HFFc6 (cell line): ENCODE measurements around the gene SLC16A1. TPM values are rescaled to one million over a fixed set of nuclear protein-coding genes. Genes with fewer than 3 reads are reported as not detected.

Experiments
- DNase-seq: peaks from one replicate; pipeline ENCODE4 v3.0.0-alpha.2; 2018
- H3K27ac Mint-ChIP-seq: 2 replicates; pipeline ENCODE4 v1.8.0; 2020; ENCODE audit warnings: mild to moderate bottlenecking, mixed read lengths
- H3K27me3 Mint-ChIP-seq: 2 replicates; pipeline ENCODE4 v1.8.0; 2021; ENCODE audit warnings: mild to moderate bottlenecking, moderate library complexity, mixed read lengths; ENCODE audit not compliant: insufficient read depth
- H3K36me3 Mint-ChIP-seq: 2 replicates; pipeline ENCODE4 v1.8.0; 2021; ENCODE audit warnings: low read depth, mixed read lengths
- H3K4me1 Mint-ChIP-seq: 2 replicates; pipeline ENCODE4 v1.8.0; 2020; ENCODE audit warnings: low read depth, mixed read lengths
- H3K4me3 Mint-ChIP-seq: 2 replicates; pipeline ENCODE4 v1.8.0; 2020; ENCODE audit warnings: mild to moderate bottlenecking, moderate library complexity, mixed read lengths
- H3K9me3 Mint-ChIP-seq: 2 replicates; pipeline ENCODE4 v1.8.0; 2020; ENCODE audit warnings: mild to moderate bottlenecking, mixed read lengths
- total RNA-seq, 6 experiments: library from RNA; stranded (reverse); fragmentation: NEBNext Ultra II Directional; extraction: Animal tissue kit (Norgen Biotek cat#: 25700); gene quantifications; 2 replicates in 1 of 6; 3 replicates in 5 of 6; pipeline ENCODE4 v1.2.3, GENCODE V29; 2021
- TF ChIP-seq, protein P1 (sequence below): fragments of 200-600 bp; sonication (generic); IDR thresholded peaks from 2 replicates; pipeline ENCODE4 v1.5.0; 2021; ENCODE audit warnings: antibody characterized with exemption, mild to moderate bottlenecking

The SLC16A1 gene
- total RNA-seq, 6 experiments from 2014 or later = 61.0 to 95.0 (median 69.4) TPM

DNA sequence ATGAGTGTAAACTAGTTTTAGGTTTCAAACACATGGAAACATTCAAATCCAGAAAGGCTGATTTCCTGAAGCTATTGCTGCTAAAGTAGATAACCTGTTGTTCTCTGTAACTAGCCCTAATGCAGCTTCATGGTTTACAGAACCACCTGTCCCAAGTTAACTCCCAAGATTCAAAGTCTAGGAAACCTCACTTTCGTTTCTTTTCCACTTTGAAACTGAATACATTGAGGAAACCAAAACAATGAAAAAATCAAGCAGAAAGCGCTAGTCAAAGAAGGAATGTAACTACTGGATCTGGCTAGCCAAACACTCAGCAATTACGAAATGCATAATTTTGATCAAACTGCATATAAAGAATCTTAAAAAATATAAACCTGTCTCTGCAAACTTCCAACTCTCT is 17.8 kb downstream of the SLC16A1 start:
- TF ChIP-seq, protein P1, sequence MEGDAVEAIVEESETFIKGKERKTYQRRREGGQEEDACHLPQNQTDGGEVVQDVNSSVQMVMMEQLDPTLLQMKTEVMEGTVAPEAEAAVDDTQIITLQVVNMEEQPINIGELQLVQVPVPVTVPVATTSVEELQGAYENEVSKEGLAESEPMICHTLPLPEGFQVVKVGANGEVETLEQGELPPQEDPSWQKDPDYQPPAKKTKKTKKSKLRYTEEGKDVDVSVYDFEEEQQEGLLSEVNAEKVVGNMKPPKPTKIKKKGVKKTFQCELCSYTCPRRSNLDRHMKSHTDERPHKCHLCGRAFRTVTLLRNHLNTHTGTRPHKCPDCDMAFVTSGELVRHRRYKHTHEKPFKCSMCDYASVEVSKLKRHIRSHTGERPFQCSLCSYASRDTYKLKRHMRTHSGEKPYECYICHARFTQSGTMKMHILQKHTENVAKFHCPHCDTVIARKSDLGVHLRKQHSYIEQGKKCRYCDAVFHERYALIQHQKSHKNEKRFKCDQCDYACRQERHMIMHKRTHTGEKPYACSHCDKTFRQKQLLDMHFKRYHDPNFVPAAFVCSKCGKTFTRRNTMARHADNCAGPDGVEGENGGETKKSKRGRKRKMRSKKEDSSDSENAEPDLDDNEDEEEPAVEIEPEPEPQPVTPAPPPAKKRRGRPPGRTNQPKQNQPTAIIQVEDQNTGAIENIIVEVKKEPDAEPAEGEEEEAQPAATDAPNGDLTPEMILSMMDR = no peak
- peaks cover 54% of the 10 kb centered on the region for H3K4me1 Mint-ChIP-seq
- no peak overlapping the region for H3K4me3 Mint-ChIP-seq
- peaks cover 8% of the 10 kb centered on the region; the same call in 1 of the 2 replicates for H3K36me3 Mint-ChIP-seq
- no peaks in the 10 kb centered on the region for H3K9me3 Mint-ChIP-seq
- no peaks in the 10 kb centered on the region for H3K27me3 Mint-ChIP-seq
- peak overlapping the region; percentile 82; the same call in 1 of the 2 replicates for H3K27ac Mint-ChIP-seq
- no peak for DNase-seq

DNA sequence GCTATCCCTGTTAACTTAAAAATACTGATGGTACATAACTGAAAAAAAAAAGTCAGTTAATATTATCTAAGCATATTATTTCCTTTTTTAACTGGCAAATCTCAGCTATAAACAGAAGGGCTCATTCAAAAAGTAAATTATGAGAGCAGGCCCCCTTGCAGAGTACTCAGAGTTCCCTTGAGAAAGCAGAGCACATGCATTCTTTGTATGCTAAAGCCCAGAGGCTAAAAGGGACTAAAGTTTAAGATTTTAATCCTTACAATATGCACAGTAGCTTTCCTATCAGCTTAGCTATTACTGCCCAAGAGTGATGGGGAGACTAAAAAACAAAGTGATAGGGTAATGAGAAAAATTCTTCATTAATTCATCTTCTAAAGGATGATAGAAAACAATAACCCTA is 18.5 kb downstream of the SLC16A1 start:
- Mint-ChIP-seq H3K36me3 (peaks cover 5% of the 10 kb centered on the region; the same call in 1 of the 2 replicates), H3K4me3 (no peak overlapping the region), H3K27ac (peak overlapping the region; percentile 82), H3K4me1 (peaks cover 54% of the 10 kb centered on the region), H3K27me3 (no peaks in the 10 kb centered on the region), H3K9me3 (no peaks in the 10 kb centered on the region)
- TF ChIP-seq, protein P1 = no peak
- no peak for DNase-seq

DNA sequence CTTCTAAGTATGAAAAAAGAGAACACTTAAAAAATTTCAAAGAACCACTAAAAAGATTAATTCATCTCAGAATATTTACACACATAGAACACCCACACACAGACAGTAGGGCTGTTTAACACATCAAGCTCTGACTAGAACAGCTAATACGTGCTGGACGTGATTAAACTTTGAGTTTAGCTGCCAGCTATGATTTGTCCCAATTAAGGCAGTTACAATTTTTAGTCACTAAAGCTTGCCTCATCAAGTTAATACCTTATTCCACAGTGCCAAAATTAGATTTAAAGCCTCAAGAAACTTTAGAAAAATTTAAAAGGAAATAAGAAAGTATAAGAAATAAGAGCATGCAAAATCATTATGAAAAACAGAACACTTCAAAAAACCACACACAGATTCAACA is 18.9 kb downstream of the SLC16A1 start:
- TF ChIP-seq, protein P1 = no peak
- DNase-seq = no peak
- peaks cover 54% of the 10 kb centered on the region for H3K4me1 Mint-ChIP-seq
- H3K27me3 Mint-ChIP-seq = no peaks in the 10 kb centered on the region
- no peak overlapping the region for H3K4me3 Mint-ChIP-seq
- peak overlapping the region; percentile 82 for H3K27ac Mint-ChIP-seq
- no peaks in the 10 kb centered on the region for H3K9me3 Mint-ChIP-seq
- peaks cover 5% of the 10 kb centered on the region; the same call in 1 of the 2 replicates for H3K36me3 Mint-ChIP-seq

DNA sequence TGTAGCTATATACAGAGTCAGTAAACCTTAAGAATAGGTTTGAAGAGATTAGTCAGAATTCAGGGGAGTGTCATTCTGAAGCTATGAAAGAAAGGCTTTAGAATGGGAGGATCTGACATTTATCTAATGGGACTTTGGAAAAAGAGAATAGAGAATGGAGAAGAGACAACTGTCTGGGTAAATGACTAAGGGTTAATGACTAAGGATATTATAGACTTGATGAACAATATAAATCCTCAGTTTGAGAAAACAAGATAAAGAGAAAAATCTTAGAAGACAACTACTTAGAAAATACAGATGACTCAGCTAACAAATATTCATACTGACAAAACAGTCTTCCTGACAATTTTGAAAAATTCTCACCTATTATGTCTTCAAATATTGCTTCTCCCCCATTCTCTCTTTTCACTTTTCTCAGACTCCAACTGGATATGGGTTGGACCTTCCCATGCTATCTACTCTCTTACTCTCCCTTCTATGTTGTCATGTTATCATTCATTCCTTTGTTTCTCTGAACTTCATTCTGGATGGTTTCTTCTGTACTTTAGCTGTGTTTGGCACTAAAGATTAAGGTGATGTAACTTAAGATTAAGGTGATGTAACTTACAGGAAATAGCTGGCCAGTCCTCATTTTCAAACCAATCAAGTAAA is 20.4 kb downstream of the SLC16A1 start:
- TF ChIP-seq, protein P1 = no peak
- peaks cover 54% of the 10 kb centered on the region for H3K4me1 Mint-ChIP-seq
- H3K36me3 Mint-ChIP-seq = peaks cover 5% of the 10 kb centered on the region; the same call in 1 of the 2 replicates
- DNase-seq = peak; percentile 60
- H3K27ac Mint-ChIP-seq = peak overlapping the region; percentile 82
- H3K27me3 Mint-ChIP-seq = no peaks in the 10 kb centered on the region
- H3K9me3 Mint-ChIP-seq = no peaks in the 10 kb centered on the region
- H3K4me3 Mint-ChIP-seq = peak overlapping the region; percentile 35

DNA sequence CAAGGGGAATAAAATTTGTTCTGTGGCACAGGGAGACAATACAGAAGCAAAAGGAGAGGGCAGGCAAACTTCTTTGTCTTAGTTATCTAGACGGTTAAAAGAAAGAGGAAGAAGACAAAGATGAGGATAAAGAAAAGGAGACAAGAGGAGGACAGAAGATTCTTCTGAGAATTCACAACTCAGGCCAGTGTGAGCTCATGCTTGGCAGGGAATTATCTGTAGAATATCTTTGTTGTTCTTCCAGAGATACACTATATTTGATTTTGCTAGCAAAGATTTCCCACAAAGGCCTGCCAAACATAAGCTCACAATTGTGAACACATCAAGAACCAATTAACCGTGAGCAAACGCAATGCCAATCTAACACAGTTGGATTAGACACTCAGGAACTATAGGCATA is 21.4 kb downstream of the SLC16A1 start:
- Mint-ChIP-seq H3K27me3 (no peaks in the 10 kb centered on the region), H3K4me3 (peak overlapping the region; percentile 35), H3K9me3 (no peaks in the 10 kb centered on the region), H3K4me1 (peaks cover 54% of the 10 kb centered on the region), H3K36me3 (peaks cover 5% of the 10 kb centered on the region; the same call in 1 of the 2 replicates), H3K27ac (peak overlapping the region; percentile 82)
- TF ChIP-seq, protein P1 = no peak
- no peak for DNase-seq
